Caki2 (cell line): ENCODE measurements around the gene EEPD1. TPM values are rescaled to one million over a fixed set of nuclear protein-coding genes. Genes with fewer than 3 reads are reported as not detected.

Source experiments
- DNase-seq: peaks from one replicate; pipeline ENCODE4 v3.0.0-alpha.2; 2015; ENCODE audit warnings: low read depth
- in situ Hi-C: cut with HindIII; loops from 2 replicates; pipeline ENCODE4 v1.10.0; 2016; ENCODE audit warnings: low sequenced_read_pairs, low pct_unique_long_range_greater_than_20kb, mixed read lengths
- total RNA-seq: library from RNA; depleted of rRNA; stranded (reverse); fragments of >200 nt; shearing (Covaris generic); gene quantifications from 2 replicates; pipeline ENCODE4 v1.2.3, GENCODE V29; 2014; ENCODE audit warnings: low replicate concordance

The EEPD1 gene
- total RNA-seq, 1 experiment from 2014 or later = 91.9 TPM

- in situ Hi-C loops = no loop called here
- DNase-seq = no peak
Observed at GRCh38 chr7:36299223-36299774, 146.2 kb downstream of the EEPD1 start.

- in situ Hi-C loops = no loop called here
- DNase-seq = no peak
Observed at GRCh38 chr7:36299823-36300341, 146.8 kb downstream of the EEPD1 start.

GRCh38 chr7:36300696-36301350 is 147.8 kb downstream of the EEPD1 start:
- in situ Hi-C loops = no loop called here

GRCh38 chr7:36301914-36302771 is 149.1 kb downstream of the EEPD1 start:
- in situ Hi-C loops = no loop called here
- peak; percentile 94 for DNase-seq

More at GRCh38 chr7:36300696-36301350, 147.8 kb downstream of the EEPD1 start:
- no peak for DNase-seq

- peak; percentile 99 for DNase-seq
- in situ Hi-C loops = no loop called here
Observed at GRCh38 chr7:36303202-36304098, 150.4 kb downstream of the EEPD1 start.

GRCh38 chr7:36304099-36304425 is 151.0 kb downstream of the EEPD1 start:
- in situ Hi-C loops = no loop called here
- DNase-seq = no peak

GRCh38 chr7:36305226-36305625 is 152.2 kb downstream of the EEPD1 start:
- in situ Hi-C loops = no loop called here
- no peak for DNase-seq

GRCh38 chr7:36305648-36306047 is 152.6 kb downstream of the EEPD1 start:
- DNase-seq = no peak
- in situ Hi-C loops = no loop called here

GRCh38 chr7:36306222-36306621 is 153.2 kb downstream of the EEPD1 start:
- in situ Hi-C loops = no loop called here
- no peak for DNase-seq

GRCh38 chr7:36306722-36307121 is 153.7 kb downstream of the EEPD1 start:
- in situ Hi-C loops = no loop called here

GRCh38 chr7:36308031-36308430 is 155.0 kb downstream of the EEPD1 start:
- no peak for DNase-seq

More at GRCh38 chr7:36306722-36307121, 153.7 kb downstream of the EEPD1 start:
- no peak for DNase-seq

GRCh38 chr7:36309301-36309700 is 156.2 kb downstream of the EEPD1 start:
- DNase-seq = no peak
- in situ Hi-C loops = no loop called here

More at GRCh38 chr7:36308031-36308430, 155.0 kb downstream of the EEPD1 start:
- in situ Hi-C loops = no loop called here

GRCh38 chr7:36309716-36310115 is 156.7 kb downstream of the EEPD1 start:
- DNase-seq = no peak
- in situ Hi-C loops = no loop called here

GRCh38 chr7:36310897-36311296 is 157.8 kb downstream of the EEPD1 start:
- in situ Hi-C loops = no loop called here
- DNase-seq = no peak

GRCh38 chr7:36311539-36311938 is 158.5 kb downstream of the EEPD1 start:
- no peak for DNase-seq
- in situ Hi-C loops = no loop called here

- no peak for DNase-seq
Observed at GRCh38 chr7:36312064-36312914, 159.2 kb downstream of the EEPD1 start.

GRCh38 chr7:36312915-36313334 is 159.9 kb downstream of the EEPD1 start:
- no peak for DNase-seq
- in situ Hi-C loops = no loop called here

More at GRCh38 chr7:36312064-36312914, 159.2 kb downstream of the EEPD1 start:
- in situ Hi-C loops = no loop called here
